IMR-90 (cell line): ENCODE results near the gene GGA2. TPM values are rescaled to one million over a fixed set of nuclear protein-coding genes. Genes with fewer than 3 reads are reported as not detected.
A peak's percentile ranks its signal among the peaks of the same experiment; 100 is the strongest.

Source experiments
- ATAC-seq: fragments of 200-7000 bp; cut with Tn5 transposase; 2 replicates; pipeline ENCODE4 v1.9.1; 2020; ENCODE audit warnings: low read depth, mild to moderate bottlenecking, moderate library complexity
- BruUV-seq: library from RNA; stranded (reverse); fragments of 400-500 nt; replicated peaks from 2 replicates; lab custom pipeline; 2021; lab: Mats Ljungman, UMichigan
- CTCF ChIA-PET: fragments of 300-600 bp; formaldehyde crosslinking; extraction: SDS; loops from one replicate; lab custom pipeline; 2021; ENCODE audit warnings: antibody characterized with exemption; lab: Yijun Ruan, JAX
- POLR2A ChIA-PET: fragments of 300-600 bp; sonication (Branson Sonifier 250); formaldehyde crosslinking; loops from one replicate; lab custom pipeline; 2022; ENCODE audit warnings: antibody characterized with exemption; ENCODE audit not compliant: unreplicated experiment; lab: Charles Lee
- DNase-seq: peaks from one replicate; pipeline ENCODE4 v3.0.0; 2013
- H2AFZ ChIP-seq: replicated peaks from 2 replicates; pipeline ENCODE3; 2013; ENCODE audit warnings: low read length, mild to moderate bottlenecking; ENCODE audit not compliant: poor library complexity
- H2AK5ac ChIP-seq: 2 replicates; pipeline ENCODE4 v1.6.1; 2013; ENCODE audit warnings: low read depth, low read length, inconsistent platforms
- H2AK9ac ChIP-seq: replicated peaks from 2 replicates; pipeline ENCODE3; 2013; ENCODE audit warnings: mild to moderate bottlenecking, low read depth, low read length, moderate library complexity; ENCODE audit not compliant: poor library complexity
- H2BK120ac ChIP-seq: 2 replicates; pipeline ENCODE4 v1.6.1; 2013; ENCODE audit warnings: low read depth, low read length, inconsistent platforms
- H2BK15ac ChIP-seq: 3 replicates; pipeline ENCODE4 v1.6.1; 2013; ENCODE audit warnings: low read depth, low read length, inconsistent platforms
- H2BK20ac ChIP-seq: 2 replicates; pipeline ENCODE4 v1.6.1; 2013; ENCODE audit warnings: low read depth, mild to moderate bottlenecking, inconsistent platforms, low read length, moderate library complexity
- H2BK5ac ChIP-seq: 2 replicates; pipeline ENCODE4 v1.6.1; 2013; ENCODE audit warnings: mild to moderate bottlenecking, low read depth, low read length, inconsistent platforms; ENCODE audit not compliant: poor library complexity, severe bottlenecking
- H3K14ac ChIP-seq: replicated peaks from 2 replicates; pipeline ENCODE4 v1.6.1; 2013; ENCODE audit warnings: low read depth, low read length, inconsistent platforms
- H3K18ac ChIP-seq: 2 replicates; pipeline ENCODE4 v1.6.1; 2013; ENCODE audit warnings: low read depth, low read length, control low read depth
- H3K23ac ChIP-seq: 2 replicates; pipeline ENCODE4 v1.6.1; 2013; ENCODE audit warnings: low read depth, low read length, inconsistent platforms
- H3K27ac ChIP-seq: 2 replicates; pipeline ENCODE4 v1.5.1; 2013; ENCODE audit warnings: mild to moderate bottlenecking, control low read depth, low read length; ENCODE audit not compliant: insufficient read depth
- H3K27me3 ChIP-seq: 2 replicates; pipeline ENCODE4 v1.6.1; 2013; ENCODE audit warnings: low read length; ENCODE audit not compliant: control insufficient read depth, insufficient read depth
- H3K36me3 ChIP-seq: 2 replicates; pipeline ENCODE4 v1.6.1; 2013; ENCODE audit warnings: low read length, mixed read lengths; ENCODE audit not compliant: control insufficient read depth, insufficient read depth
- H3K4ac ChIP-seq: 2 replicates; pipeline ENCODE4 v1.6.1; 2013; ENCODE audit warnings: low read depth, low read length, inconsistent platforms
- H3K4me1 ChIP-seq: 2 replicates; pipeline ENCODE4 v1.6.1; 2013; ENCODE audit warnings: low read length, mixed read lengths; ENCODE audit not compliant: control insufficient read depth, insufficient read depth
- H3K4me2 ChIP-seq: 2 replicates; pipeline ENCODE4 v1.6.1; 2013; ENCODE audit warnings: low read depth, mild to moderate bottlenecking, control low read depth, low read length, moderate library complexity
- H3K4me3 ChIP-seq: 2 replicates; pipeline ENCODE4 v1.5.1; 2013; ENCODE audit warnings: low read depth, mild to moderate bottlenecking, control low read depth, low read length, moderate library complexity; ENCODE audit not compliant: insufficient read depth
- H3K56ac ChIP-seq: 2 replicates; pipeline ENCODE4 v1.6.1; 2013; ENCODE audit warnings: low read length, inconsistent platforms; ENCODE audit not compliant: insufficient read depth; ENCODE audit errors: extremely low read depth
- H3K79me1 ChIP-seq, 2 experiments: 2 replicates each; pipeline ENCODE4 v1.6.1; 2013; ENCODE audit warnings: low read length in 2 of 2, inconsistent platforms in 1 of 2, low read depth in 1 of 2
- H3K9ac ChIP-seq: 2 replicates; pipeline ENCODE4 v1.6.1; 2013; ENCODE audit warnings: low read depth, low read length, control low read depth
- H3K9me1 ChIP-seq: 2 replicates; pipeline ENCODE4 v1.6.1; 2013; ENCODE audit warnings: low read length, inconsistent platforms; ENCODE audit not compliant: insufficient read depth
- H3K9me3 ChIP-seq: 2 replicates; pipeline ENCODE4 v1.6.1; 2013; ENCODE audit warnings: low read length; ENCODE audit not compliant: control insufficient read depth, insufficient read depth
- H4K20me1 ChIP-seq: 2 replicates; pipeline ENCODE4 v1.6.1; 2013; ENCODE audit warnings: low read length, inconsistent platforms; ENCODE audit not compliant: insufficient read depth
- H4K5ac ChIP-seq: 2 replicates; pipeline ENCODE4 v1.6.1; 2013; ENCODE audit warnings: mild to moderate bottlenecking, low read depth, low read length, control low read depth
- H4K8ac ChIP-seq, 2 experiments: 2 replicates each; pipeline ENCODE4 v1.6.1; 2013; ENCODE audit warnings: low read depth in 2 of 2, low read length in 2 of 2, control low read depth in 1 of 2, inconsistent platforms in 1 of 2
- H4K91ac ChIP-seq: 2 replicates; pipeline ENCODE4 v1.6.1; 2013; ENCODE audit warnings: low read depth, low read length, inconsistent platforms; ENCODE audit not compliant: insufficient read depth
- BHLHE40 ChIP-seq: fragments of 150-350 bp; IDR thresholded peaks from 2 replicates; pipeline ENCODE4 v1.6.1; 2016; ENCODE audit warnings: mild to moderate bottlenecking, low read depth, low read length
- CHD1 ChIP-seq: IDR thresholded peaks from 2 replicates; pipeline ENCODE4 v1.6.1; 2012; ENCODE audit warnings: low read depth, low read length, improper control_type of control experiment
- MAFK ChIP-seq: IDR thresholded peaks from 2 replicates; pipeline ENCODE4 v1.6.1; 2012; ENCODE audit warnings: low read depth, low read length, improper control_type of control experiment
- MAZ ChIP-seq: IDR thresholded peaks from 2 replicates; pipeline ENCODE4 v1.6.1; 2012; ENCODE audit warnings: low read depth, mild to moderate bottlenecking, low read length, improper control_type of control experiment, moderate library complexity, borderline replicate concordance
- MXI1 ChIP-seq: IDR thresholded peaks from 2 replicates; pipeline ENCODE4 v1.6.1; 2012; ENCODE audit warnings: low read depth, mild to moderate bottlenecking, low read length, moderate library complexity, borderline replicate concordance
- NFE2L2 ChIP-seq: fragments of 150-350 bp; IDR thresholded peaks from 2 replicates; pipeline ENCODE4 v1.6.1; 2016; ENCODE audit warnings: low read depth, mild to moderate bottlenecking, low read length
- POLR2A ChIP-seq: IDR thresholded peaks from 2 replicates; pipeline ENCODE4 v1.6.1; 2012; ENCODE audit warnings: mild to moderate bottlenecking, low read depth, low read length
- RCOR1 ChIP-seq: IDR thresholded peaks from 2 replicates; pipeline ENCODE4 v1.6.1; 2012; ENCODE audit warnings: mild to moderate bottlenecking, low read length, improper control_type of control experiment; ENCODE audit not compliant: insufficient replicate concordance
- RFX5 ChIP-seq: IDR thresholded peaks from 2 replicates; pipeline ENCODE4 v1.8.0; 2012; ENCODE audit warnings: low read depth, mild to moderate bottlenecking, low read length, moderate library complexity
- SMC3 ChIP-seq: fragments of 150-350 bp; IDR thresholded peaks from 2 replicates; pipeline ENCODE4 v1.6.1; 2016; ENCODE audit warnings: low read depth, mild to moderate bottlenecking, antibody characterized with exemption, low read length, moderate library complexity
- WGBS, 2 experiments: methylation state at CpG; one replicate each; pipeline versions ENCODE4 v1.1.5 to v1.1.7; 2013; ENCODE audit warnings: missing lambda C conversion rate in 2 of 2; ENCODE audit not compliant: insufficient read length in 1 of 2; ENCODE audit errors: extremely low coverage in 2 of 2; 5-methylcytosine and 5-hydroxymethylcytosine counted together
- dilution Hi-C: fragments of 300-500 bp; cut with HindIII; formaldehyde crosslinking; loops from one replicate; pipeline ENCODE4 v1.14.3; 2018; ENCODE audit warnings: low sequenced_read_pairs; ENCODE audit not compliant: unreplicated experiment
- in situ Hi-C: fragments of 300-500 bp; cut with MboI; formaldehyde crosslinking; loops from 3 replicates; pipeline ENCODE4 v1.14.3; 2019; ENCODE audit warnings: low sequenced_read_pairs, inconsistent platforms, mixed read lengths
- intact Hi-C: fragments of 100-400 bp; cut with micrococcal nuclease; formaldehyde crosslinking; loops from 2 replicates; pipeline ENCODE4 v1.10.0; 2022
- polyA plus RNA-seq, 3 experiments: library from polyadenylated mRNA; depleted of rRNA; stranded (reverse); fragments of >200 nt; gene quantifications; 2 replicates each; pipeline ENCODE4 v1.2.3, GENCODE V29; 2012; ENCODE audit warnings: low replicate concordance in 1 of 3
- total RNA-seq: library from RNA; depleted of rRNA; stranded (reverse); fragments of >200 nt; gene quantifications from 2 replicates; pipeline ENCODE4 v1.2.3, GENCODE V29; 2012
- TF ChIP-seq, protein P1 (sequence below): fragments of 150-350 bp; IDR thresholded peaks from 2 replicates; pipeline ENCODE4 v1.6.1; 2017; ENCODE audit warnings: mild to moderate bottlenecking, antibody characterized with exemption, low read length, low read depth
- TF ChIP-seq, protein P2 (sequence below): fragments of 150-350 bp; IDR thresholded peaks from 2 replicates; pipeline ENCODE4 v1.6.1; 2016; ENCODE audit warnings: low read depth, mild to moderate bottlenecking, low read length, moderate library complexity, borderline replicate concordance

Gene GGA2
- total and polyA plus RNA-seq, 2 of the 4 experiments (the other 2 are of a cell fraction): 16.5 to 30.1 TPM

DNA sequence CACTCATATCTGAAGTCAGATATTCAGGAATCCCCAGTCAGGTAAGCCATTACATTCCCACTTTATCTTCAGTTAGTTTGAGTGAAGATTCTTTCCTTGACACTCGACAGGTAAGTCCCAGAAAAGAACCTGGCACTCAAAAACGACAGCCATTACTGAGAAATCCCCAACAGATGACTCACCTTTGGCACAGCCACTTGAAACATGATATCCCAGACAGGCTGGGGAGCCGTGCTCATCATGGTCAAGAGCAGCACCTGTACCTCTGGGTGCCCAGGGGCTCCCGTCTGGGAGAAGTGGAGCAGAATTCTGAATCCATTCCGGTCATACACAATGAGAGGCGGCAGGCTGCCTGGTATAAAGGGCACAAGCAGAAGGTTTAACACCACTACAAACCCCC lies 40.5 kb downstream of the GGA2 start:
- ATAC-seq (no peak), DNase-seq (peak; percentile 54)
- H3K9ac ChIP-seq: no peak overlapping the region
- H3K27me3 ChIP-seq: no peaks in the 10 kb centered on the region
- TF ChIP-seq RFX5: no peak
- no peak for TF ChIP-seq MXI1
- TF ChIP-seq, protein P1, sequence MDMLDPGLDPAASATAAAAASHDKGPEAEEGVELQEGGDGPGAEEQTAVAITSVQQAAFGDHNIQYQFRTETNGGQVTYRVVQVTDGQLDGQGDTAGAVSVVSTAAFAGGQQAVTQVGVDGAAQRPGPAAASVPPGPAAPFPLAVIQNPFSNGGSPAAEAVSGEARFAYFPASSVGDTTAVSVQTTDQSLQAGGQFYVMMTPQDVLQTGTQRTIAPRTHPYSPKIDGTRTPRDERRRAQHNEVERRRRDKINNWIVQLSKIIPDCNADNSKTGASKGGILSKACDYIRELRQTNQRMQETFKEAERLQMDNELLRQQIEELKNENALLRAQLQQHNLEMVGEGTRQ: no peak
- TF ChIP-seq POLR2A: no peak
- no peak for TF ChIP-seq BHLHE40
- no peak for TF ChIP-seq MAFK
- TF ChIP-seq RCOR1: no peak
- no peak for TF ChIP-seq NFE2L2
- no peak for TF ChIP-seq CHD1
- TF ChIP-seq MAZ: no peak
- TF ChIP-seq SMC3: no peak
- TF ChIP-seq, protein P2, sequence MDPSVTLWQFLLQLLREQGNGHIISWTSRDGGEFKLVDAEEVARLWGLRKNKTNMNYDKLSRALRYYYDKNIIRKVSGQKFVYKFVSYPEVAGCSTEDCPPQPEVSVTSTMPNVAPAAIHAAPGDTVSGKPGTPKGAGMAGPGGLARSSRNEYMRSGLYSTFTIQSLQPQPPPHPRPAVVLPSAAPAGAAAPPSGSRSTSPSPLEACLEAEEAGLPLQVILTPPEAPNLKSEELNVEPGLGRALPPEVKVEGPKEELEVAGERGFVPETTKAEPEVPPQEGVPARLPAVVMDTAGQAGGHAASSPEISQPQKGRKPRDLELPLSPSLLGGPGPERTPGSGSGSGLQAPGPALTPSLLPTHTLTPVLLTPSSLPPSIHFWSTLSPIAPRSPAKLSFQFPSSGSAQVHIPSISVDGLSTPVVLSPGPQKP: no peak
- H2AK5ac ChIP-seq: no peak overlapping the region
- H3K4ac ChIP-seq: no peak overlapping the region
- no peak overlapping the region for H3K18ac ChIP-seq
- peaks cover 42% of the 10 kb centered on the region for H3K36me3 ChIP-seq
- H2AFZ ChIP-seq: peak overlapping the region; percentile 15
- H3K4me1 ChIP-seq: peaks cover 7% of the 10 kb centered on the region
- no peak overlapping the region for H3K4me2 ChIP-seq
- H2BK15ac ChIP-seq: no peak overlapping the region
- H4K5ac ChIP-seq: no peak overlapping the region
- WGBS, 2 experiments: 100% methylated on average over 1 of the region's 6 CpGs; no CpG with 5 or more reads in 1 of the 2 experiments
- H3K27ac ChIP-seq: no peak overlapping the region
- intact Hi-C loops: loop anchor here (5.0 kb wide), 1 partner anchor 162 kb away; no protein-coding TSS in a partner anchor
- no peak overlapping the region for H2AK9ac ChIP-seq
- in situ Hi-C loops: no loop called here
- H3K79me1 ChIP-seq: peaks cover 3 to 6% of the 10 kb centered on the region in 2 experiments; a peak in 1 of 4 replicates
- CTCF ChIA-PET: no interaction called here
- no TSS peak for BruUV-seq
- H4K91ac ChIP-seq: no peak overlapping the region
- H3K14ac ChIP-seq: no peak overlapping the region
- H3K56ac ChIP-seq: no peak overlapping the region
- H3K9me1 ChIP-seq: peaks cover 19% of the 10 kb centered on the region
- no peak overlapping the region for H2BK120ac ChIP-seq
- no peak overlapping the region for H3K4me3 ChIP-seq
- dilution Hi-C loops: no loop called here
- H2BK20ac ChIP-seq: no peak overlapping the region
- POLR2A ChIA-PET: no interaction called here
- peaks cover 4% of the 10 kb centered on the region for H4K20me1 ChIP-seq
- no peaks in the 10 kb centered on the region for H3K9me3 ChIP-seq
- H2BK5ac ChIP-seq: no peak overlapping the region
- no peak overlapping the region for H3K23ac ChIP-seq
- H4K8ac ChIP-seq: no peak overlapping the region
